Mononuclear cell (primary cell): ENCODE measurements around the gene PROZ. TPM values are rescaled to one million over a fixed set of nuclear protein-coding genes. Genes with fewer than 3 reads are reported as not detected.

ENCODE experiments used
- H3K27me3 ChIP-seq: 2 replicates; pipeline ENCODE4 v1.6.0; 2011; ENCODE audit warnings: low read length, control low read depth; ENCODE audit not compliant: insufficient read depth
- H3K4me1 ChIP-seq: 2 replicates; pipeline ENCODE4 v1.5.1; 2011; ENCODE audit warnings: mild to moderate bottlenecking, low read length, control low read depth; ENCODE audit not compliant: insufficient read depth
- H3K4me3 ChIP-seq: 2 replicates; pipeline ENCODE4 v1.5.1; 2011; ENCODE audit warnings: mild to moderate bottlenecking, low read length, moderate library complexity
- H3K9me3 ChIP-seq: 2 replicates; pipeline ENCODE4 v1.5.1; 2011; ENCODE audit warnings: low read depth, mild to moderate bottlenecking, control low read depth, low read length
- total RNA-seq: library from RNA; depleted of rRNA; stranded (reverse); fragments of >200 nt; gene quantifications from one replicate; pipeline ENCODE4 v1.2.3, GENCODE V29; 2012

The PROZ gene
- total RNA-seq, 1 donor = 0.10 TPM

DNA sequence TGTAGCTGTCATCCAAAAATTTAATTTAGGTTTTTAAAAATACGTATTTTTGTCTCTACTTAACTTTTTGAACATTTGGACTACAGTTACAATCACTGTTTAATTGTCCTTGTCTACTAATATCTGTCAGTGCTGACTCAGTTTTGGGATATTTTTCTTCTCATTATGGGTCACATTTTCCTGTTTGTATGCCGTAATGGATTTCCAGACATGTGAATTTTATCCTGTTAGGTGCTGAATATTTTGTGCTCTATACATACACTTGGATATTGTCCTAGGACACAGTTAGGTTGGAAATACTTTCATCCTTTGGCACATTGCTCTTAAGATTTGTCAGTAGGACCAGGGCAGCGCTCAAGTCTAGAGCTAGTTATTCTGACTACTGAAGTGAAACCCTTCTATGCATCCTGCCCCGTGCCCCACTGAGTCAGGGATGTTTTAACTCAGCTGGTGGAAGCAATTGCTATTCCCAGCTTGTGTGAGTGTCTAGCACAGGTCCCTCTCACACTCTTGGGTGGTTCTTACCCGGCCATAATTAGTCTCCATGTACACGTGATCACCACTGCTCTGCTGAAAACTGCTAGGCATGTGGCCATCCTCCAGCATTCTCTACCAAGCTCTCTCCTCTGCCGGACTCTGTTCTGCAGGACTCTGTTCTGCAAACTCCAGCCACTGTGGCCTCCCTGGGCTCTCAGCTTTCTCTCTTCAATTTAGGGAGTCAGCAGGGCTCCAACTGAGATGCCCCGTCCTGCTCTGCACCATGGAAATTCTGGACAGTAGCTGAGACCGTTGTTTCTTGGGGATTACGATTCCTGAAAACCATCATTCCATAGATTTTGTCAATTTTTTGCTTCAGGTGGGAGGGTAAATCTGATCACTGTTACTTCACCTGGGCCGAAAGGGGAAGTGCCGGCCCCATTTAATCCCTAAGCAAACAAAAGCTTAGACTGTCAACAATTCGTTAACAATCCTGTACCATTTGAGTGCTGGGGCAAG is 11.1 kb downstream of the PROZ start:
- Histone ChIP-seq H3K9me3 (no peaks in the 10 kb centered on the region), H3K27me3 (no peaks in the 10 kb centered on the region), H3K4me1 (peaks cover 9% of the 10 kb centered on the region), H3K4me3 (no peak overlapping the region)

DNA sequence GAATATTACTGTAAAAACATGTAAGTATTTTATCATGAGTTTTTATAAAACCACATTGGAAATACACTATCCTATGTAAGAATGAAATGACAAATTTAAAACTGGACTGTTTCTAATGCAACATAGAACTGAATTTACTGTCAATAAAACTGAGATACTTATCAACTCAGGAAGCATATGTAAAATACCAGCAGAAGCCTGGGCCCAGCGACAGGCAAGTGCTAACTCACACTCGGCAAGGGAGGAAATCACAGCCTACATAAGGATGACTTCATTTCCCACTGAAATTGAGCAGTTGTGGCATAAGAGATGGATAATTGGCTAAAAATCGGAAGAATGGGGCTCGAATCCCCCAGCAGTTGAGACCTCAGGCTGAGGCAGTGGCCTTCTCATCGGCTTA is 12.1 kb downstream of the PROZ start:
- Histone ChIP-seq H3K4me3 (no peak overlapping the region), H3K4me1 (peaks cover 9% of the 10 kb centered on the region), H3K9me3 (no peaks in the 10 kb centered on the region), H3K27me3 (no peaks in the 10 kb centered on the region)

DNA sequence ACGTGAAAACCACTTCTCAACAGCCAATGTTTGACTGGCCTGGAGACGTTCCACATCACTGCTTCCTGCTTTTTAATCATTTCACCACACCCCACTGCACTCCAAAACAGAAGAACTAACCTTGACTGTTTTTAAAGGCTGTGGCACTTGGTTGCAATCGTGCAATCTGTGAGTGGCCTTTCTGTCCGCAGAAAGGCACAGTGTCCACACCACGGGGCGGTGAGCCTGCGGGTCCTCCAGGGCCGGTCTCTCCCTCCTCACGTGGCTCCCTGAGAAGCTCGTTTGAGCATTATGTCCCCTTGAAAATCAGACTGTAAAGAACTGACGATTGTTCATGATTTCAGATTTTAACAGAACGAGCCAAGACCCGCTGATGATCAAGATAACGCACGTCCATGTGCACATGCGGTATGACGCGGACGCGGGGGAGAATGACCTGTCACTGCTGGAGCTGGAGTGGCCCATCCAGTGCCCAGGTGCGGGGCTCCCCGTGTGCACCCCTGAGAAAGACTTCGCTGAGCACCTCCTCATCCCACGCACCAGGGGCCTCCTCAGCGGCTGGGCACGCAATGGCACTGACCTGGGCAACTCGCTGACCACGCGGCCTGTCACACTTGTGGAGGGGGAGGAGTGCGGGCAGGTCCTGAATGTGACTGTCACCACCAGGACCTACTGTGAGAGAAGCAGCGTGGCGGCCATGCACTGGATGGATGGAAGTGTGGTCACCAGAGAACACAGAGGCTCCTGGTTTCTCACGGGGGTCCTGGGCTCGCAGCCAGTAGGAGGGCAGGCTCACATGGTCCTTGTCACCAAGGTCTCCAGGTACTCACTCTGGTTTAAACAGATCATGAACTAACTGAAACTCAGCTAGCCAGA is 13.0 kb downstream of the PROZ start:
- Histone ChIP-seq H3K27me3 (no peaks in the 10 kb centered on the region), H3K4me1 (peaks cover 16% of the 10 kb centered on the region), H3K4me3 (no peak overlapping the region), H3K9me3 (no peaks in the 10 kb centered on the region)

DNA sequence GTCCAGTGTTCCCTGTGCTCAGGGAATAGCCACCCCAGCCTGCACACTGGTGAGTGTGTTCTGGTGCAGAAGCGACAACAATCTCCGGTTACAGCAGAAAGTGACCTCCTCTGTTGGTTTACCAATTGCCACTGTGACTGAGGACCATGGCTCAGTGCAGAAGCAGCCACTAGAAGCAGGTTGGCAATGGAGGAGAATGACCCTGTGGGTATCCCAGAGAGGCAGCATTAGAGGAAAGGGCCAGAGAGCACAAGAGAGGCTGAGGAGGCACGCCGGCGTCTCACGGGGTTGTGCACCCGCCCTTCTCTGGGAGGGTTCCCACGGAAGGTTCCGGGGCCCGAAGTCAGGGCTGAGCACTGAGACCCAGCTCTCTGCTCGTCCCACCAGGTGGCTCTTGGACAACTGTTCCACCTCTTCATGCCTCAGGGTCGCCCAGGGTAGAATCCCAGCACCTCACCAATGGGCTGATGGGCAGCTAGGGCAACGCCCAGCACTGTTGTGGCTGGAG is 14.0 kb downstream of the PROZ start:
- H3K27me3 ChIP-seq = no peaks in the 10 kb centered on the region
- H3K4me3 ChIP-seq = no peak overlapping the region
- no peaks in the 10 kb centered on the region for H3K9me3 ChIP-seq
- H3K4me1 ChIP-seq = peaks cover 25% of the 10 kb centered on the region

DNA sequence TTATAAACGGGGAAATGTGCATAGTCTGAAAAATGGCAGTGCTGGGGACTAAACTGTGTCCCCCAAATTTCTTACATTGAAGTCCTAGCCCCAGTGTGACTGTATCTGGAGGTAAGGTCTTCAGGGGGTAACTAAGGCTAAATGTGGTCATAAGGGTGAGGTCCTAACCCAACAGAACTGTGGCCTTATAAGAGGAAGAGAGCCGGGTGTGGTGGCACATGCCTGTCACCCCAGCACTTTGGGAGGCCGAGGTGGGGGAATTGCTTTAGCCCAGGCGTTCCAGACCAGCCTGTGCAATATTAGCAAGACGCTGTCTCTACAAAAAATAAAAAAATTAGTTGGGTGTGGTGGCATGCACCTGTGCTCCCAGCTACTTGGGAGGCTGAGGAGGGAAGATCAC is 17.8 kb downstream of the PROZ start:
- H3K4me3 ChIP-seq = no peak overlapping the region
- H3K4me1 ChIP-seq = peaks cover 27% of the 10 kb centered on the region

DNA sequence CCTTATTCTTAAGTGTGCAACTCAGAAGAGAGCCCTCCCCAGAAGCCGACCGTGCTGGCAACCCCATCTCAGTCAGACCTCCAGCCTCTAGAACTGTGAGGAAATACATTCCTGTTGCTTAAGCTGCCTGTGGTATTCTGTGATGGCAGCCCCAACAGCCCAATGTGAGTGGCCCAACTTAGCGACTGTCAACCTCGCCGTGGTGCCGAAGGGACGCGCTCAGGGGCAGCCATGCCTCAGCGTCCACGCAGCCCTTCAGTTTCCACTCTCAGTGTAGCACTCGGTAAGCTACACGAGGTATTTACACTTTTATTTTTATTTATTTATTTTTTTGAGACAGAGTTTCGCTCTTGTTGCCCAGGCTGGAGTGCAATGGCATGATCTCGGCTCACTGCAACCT is 18.4 kb downstream of the PROZ start:
- H3K27me3 ChIP-seq = no peaks in the 10 kb centered on the region
- H3K4me1 ChIP-seq = peaks cover 27% of the 10 kb centered on the region
- H3K4me3 ChIP-seq = no peak overlapping the region
- H3K9me3 ChIP-seq = no peaks in the 10 kb centered on the region

More for the DNA sequence above, 17.8 kb downstream of the PROZ start:
- Histone ChIP-seq H3K27me3 (no peaks in the 10 kb centered on the region), H3K9me3 (no peaks in the 10 kb centered on the region)

DNA sequence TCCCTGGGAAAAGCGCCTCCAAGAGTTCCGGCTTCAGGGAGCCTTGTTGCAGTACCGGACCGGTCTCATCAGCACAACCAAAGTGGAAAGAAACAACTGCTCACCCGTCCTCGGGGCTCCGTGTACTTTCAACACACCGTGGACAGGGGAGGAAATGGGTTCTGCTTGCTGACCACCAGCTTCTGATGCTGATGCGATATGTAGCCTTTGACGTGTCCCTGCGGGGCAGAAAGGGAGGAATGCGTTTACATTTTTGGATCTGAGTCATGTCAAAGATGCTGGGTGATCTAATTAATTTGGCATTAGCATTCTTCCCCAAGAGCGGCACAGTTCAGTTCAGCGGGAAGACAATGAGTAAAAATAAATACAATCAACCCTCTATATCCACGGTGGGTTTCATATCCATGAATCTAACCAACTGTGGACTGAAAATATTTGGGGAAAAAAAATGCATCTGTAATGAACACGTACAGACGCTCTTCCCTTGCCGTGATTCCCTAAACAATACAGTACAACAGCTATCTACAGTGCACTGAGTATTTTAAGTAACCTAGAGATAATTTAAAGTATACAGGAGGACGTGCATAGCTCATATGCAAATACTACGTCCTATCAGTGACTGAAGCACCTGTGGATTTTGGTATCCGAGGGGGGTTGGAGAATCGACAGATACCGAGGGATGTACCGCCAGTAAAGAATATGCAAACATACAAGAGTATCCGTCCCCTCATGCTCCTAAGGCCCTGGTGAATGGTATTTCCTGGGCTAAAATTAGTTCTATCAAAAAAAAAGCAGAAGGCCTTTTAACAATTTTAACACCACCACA is 19.8 kb downstream of the PROZ start:
- H3K27me3 ChIP-seq = no peaks in the 10 kb centered on the region
- H3K4me1 ChIP-seq = peaks cover 32% of the 10 kb centered on the region
- H3K4me3 ChIP-seq = no peak overlapping the region
- no peaks in the 10 kb centered on the region for H3K9me3 ChIP-seq

DNA sequence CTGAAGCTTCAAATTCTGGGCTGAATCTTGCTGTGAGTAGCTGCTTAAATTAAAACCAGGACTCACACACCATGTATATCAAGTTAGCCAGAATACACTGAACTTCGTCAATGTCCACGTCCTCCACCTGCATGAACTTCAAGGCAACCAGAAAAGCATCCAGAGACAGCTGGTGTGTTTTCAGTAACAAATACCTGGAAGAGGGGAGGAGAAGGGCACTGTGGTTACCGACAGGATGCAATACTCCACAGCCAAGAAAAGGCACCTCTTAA is 20.4 kb downstream of the PROZ start:
- Histone ChIP-seq H3K27me3 (no peaks in the 10 kb centered on the region), H3K4me1 (peaks cover 32% of the 10 kb centered on the region), H3K4me3 (no peak overlapping the region), H3K9me3 (no peaks in the 10 kb centered on the region)

DNA sequence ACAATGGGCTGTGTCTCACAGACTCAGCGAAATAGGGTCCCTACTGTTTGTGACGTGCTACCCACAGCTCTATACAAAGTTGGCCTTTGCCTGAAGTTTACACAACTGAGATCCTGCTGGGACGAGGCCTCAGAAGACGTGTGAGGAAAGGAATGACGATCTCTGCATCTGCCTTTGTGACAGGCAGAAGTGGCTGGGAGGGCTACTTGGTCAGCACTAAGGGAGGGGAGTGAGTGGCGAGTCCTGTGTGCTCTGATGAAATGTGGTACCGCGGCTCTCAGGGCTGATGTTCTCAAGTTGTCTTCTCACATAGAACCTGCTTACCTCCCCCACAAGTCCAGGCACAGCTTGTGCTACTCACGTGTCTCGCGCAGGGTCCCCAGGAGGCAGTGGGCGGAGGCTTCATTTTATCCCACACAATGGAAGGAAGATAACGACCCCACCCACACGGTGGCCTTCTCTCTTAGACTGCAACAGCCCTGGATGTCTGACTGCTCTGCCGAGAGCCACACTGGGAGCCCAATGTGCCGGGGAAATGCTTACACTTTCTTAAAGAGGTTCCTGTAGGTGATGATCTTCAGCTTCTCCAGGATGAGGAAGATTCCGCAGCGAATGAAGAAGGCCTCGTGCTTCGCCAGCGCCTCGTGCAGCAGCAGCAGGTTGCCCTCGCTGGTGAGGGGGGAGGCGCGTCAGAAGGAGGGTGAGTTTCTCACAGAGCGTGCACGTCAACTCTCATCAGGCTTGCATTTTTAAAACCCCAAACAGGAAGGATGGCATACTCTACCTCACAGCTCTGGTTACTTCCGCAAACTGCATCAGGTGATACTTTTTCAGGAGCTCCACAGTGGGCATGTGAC is 21.2 kb downstream of the PROZ start:
- H3K4me1 ChIP-seq = peaks cover 35% of the 10 kb centered on the region
- H3K4me3 ChIP-seq = no peak overlapping the region
- no peaks in the 10 kb centered on the region for H3K27me3 ChIP-seq
- no peaks in the 10 kb centered on the region for H3K9me3 ChIP-seq

DNA sequence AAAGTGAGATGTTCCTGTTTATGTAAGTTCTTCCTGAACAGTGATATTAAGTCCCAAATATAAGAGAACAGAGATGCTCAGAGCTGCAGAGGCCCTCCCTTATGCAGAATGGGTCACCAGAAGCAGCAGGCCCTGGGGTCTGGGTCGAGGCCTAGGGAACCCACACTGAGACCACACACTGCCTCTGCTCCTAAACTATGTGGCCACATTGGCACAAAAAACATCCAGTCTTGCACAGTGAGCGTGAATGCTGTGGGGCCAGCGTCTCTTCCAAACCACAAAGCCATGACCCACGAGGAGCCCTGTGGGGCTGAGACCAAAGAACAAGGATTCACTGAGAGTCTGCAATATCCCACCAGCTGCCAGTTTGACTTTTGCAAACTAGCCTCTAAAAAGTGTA is 23.6 kb downstream of the PROZ start:
- Histone ChIP-seq H3K4me1 (peaks cover 40% of the 10 kb centered on the region), H3K9me3 (no peaks in the 10 kb centered on the region), H3K4me3 (no peak overlapping the region), H3K27me3 (no peaks in the 10 kb centered on the region)

DNA sequence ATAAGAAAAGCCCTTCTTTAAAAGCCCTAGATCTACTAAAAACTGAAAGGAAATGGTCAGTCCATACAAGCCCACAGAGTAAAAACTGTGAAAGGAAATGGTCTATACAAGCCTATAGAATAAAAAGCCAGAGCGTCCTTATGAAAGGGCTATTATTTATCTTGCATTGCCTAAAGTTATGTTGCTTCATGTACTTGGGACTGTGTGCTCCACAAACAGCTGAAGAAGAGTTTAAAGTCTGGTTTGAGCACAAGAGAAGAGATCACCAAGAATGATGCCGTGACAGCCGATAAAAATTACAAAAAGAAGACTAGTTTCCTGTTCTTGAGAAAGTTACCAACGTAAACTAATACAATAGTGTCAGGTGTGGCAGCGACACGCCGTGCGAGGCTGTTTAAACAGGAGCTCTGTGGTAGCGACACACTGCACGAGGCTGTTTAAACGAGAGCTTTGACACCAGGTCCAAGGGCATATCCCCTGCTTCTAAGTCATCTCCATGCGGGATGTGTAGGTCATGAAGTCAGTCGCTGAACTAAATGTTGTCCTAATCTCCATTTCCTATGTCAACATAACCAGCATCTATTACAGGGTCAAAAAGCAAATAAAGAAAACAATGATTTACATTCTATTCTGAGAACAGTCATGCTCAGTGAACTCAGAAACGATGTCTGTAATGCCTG is 25.1 kb downstream of the PROZ start:
- H3K27me3 ChIP-seq = no peaks in the 10 kb centered on the region
- H3K4me1 ChIP-seq = peaks cover 38% of the 10 kb centered on the region
- no peak overlapping the region for H3K4me3 ChIP-seq
- no peaks in the 10 kb centered on the region for H3K9me3 ChIP-seq

DNA sequence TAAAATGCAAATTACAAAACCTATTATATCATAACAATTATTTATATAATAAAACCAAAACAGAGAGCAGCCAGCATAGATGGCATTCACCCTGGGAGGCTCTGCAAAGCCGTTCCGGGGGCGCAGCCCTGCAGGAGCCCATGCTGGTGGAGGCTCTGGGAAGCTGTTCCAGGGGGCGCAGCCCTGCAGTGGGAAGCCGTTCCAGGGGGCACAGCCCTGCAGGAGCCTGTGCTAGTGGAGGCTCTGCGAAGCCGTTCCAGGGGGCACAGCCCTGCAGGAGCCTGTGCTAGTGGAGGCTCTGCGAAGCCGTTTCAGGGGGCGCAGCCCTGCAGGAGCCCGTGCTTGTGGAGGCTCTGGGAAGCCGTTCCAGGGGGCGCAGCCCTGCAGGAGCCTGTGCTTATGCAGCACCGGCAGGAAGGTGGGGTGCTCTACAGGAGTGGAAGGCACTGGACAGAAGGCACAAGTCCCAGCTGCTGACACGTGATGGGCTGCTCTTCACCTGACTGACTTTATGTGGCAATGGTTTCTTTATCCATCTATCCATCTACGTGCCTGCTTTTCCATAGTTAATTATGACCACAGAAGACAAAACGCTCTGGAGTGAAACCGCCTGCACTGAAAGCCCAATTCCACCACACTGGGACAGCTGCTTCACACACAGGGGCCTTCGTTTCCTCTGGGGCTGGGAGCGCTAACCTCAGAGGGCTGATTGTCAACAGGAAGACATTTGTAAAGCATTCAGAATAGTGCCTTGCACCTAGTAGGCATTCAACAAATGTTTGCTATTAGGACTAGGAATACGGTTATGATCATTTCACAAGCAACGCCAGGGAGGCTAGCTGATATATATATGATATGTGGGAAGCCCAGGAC is 26.4 kb downstream of the PROZ start:
- Histone ChIP-seq H3K9me3 (no peaks in the 10 kb centered on the region), H3K27me3 (no peaks in the 10 kb centered on the region), H3K4me3 (no peak overlapping the region), H3K4me1 (peaks cover 34% of the 10 kb centered on the region)
